Muscle layer of colon (tissue), 2 donors: ENCODE results near the gene TNIP2.

Experiments
- H3K27ac ChIP-seq: one replicate; pipeline ENCODE4 v1.7.0; 2013; ENCODE audit warnings: low read depth, mild to moderate bottlenecking, low read length, moderate library complexity
- H3K27me3 ChIP-seq, 2 donors: one replicate each; pipeline ENCODE4 v1.7.0; 2013; ENCODE audit warnings: low read length in 2 of 2, mild to moderate bottlenecking in 2 of 2; ENCODE audit not compliant: insufficient read depth in 2 of 2, control insufficient read depth in 1 of 2
- H3K36me3 ChIP-seq: one replicate; pipeline ENCODE4 v1.7.0; 2013; ENCODE audit warnings: mild to moderate bottlenecking, low read length; ENCODE audit not compliant: insufficient read depth
- H3K4me1 ChIP-seq: one replicate; pipeline ENCODE4 v1.7.0; 2013; ENCODE audit warnings: mild to moderate bottlenecking, low read length; ENCODE audit not compliant: insufficient read depth
- H3K4me3 ChIP-seq, 2 donors: one replicate each; pipeline ENCODE4 v1.7.0; 2013; ENCODE audit warnings: low read length in 2 of 2, low read depth in 1 of 2, mild to moderate bottlenecking in 1 of 2, moderate library complexity in 1 of 2
- H3K9ac ChIP-seq: one replicate; pipeline ENCODE4 v1.7.0; 2013; ENCODE audit warnings: low read length
- H3K9me3 ChIP-seq: one replicate; pipeline ENCODE4 v1.7.0; 2013; ENCODE audit warnings: mild to moderate bottlenecking, low read length
- donor health status: abdominal sarcoma.
- donor health status: Adenocarcinoma of cecum.

The TNIP2 gene

GRCh38 chr4:2791518-2792395, 35.6 kb upstream of the TNIP2 start:
- H3K9ac ChIP-seq, result no peak overlapping the region
- no peaks in the 10 kb centered on the region for H3K27me3 ChIP-seq
- H3K4me3 ChIP-seq, result no peak overlapping the region
- H3K27ac ChIP-seq, result no peak overlapping the region
- H3K36me3 ChIP-seq, result no peaks in the 10 kb centered on the region
- H3K9me3 ChIP-seq, result no peaks in the 10 kb centered on the region
- H3K4me1 ChIP-seq, result peaks cover 26% of the 10 kb centered on the region

GRCh38 chr4:2790583-2791517, 34.7 kb upstream of the TNIP2 start:
- peaks cover 18% of the 10 kb centered on the region for H3K4me1 ChIP-seq

GRCh38 chr4:2789793-2790582, 33.9 kb upstream of the TNIP2 start:
- H3K9me3 ChIP-seq, result no peaks in the 10 kb centered on the region
- no peaks in the 10 kb centered on the region for H3K36me3 ChIP-seq
- no peak overlapping the region for H3K27ac ChIP-seq
- H3K9ac ChIP-seq, result no peak overlapping the region
- peaks cover 15% of the 10 kb centered on the region for H3K4me1 ChIP-seq
- no peak overlapping the region for H3K4me3 ChIP-seq
- H3K27me3 ChIP-seq, result no peaks in the 10 kb centered on the region

More at GRCh38 chr4:2790583-2791517, 34.7 kb upstream of the TNIP2 start:
- Histone ChIP-seq H3K27me3 (no peaks in the 10 kb centered on the region), H3K9me3 (no peaks in the 10 kb centered on the region), H3K27ac (no peak overlapping the region), H3K4me3 (no peak overlapping the region), H3K36me3 (no peaks in the 10 kb centered on the region), H3K9ac (no peak overlapping the region)

- Histone ChIP-seq H3K4me1 (peaks cover 10% of the 10 kb centered on the region), H3K9me3 (no peaks in the 10 kb centered on the region), H3K9ac (no peak overlapping the region), H3K27me3 (no peaks in the 10 kb centered on the region), H3K4me3 (no peak overlapping the region), H3K27ac (no peak overlapping the region), H3K36me3 (no peaks in the 10 kb centered on the region)
Measured at GRCh38 chr4:2789351-2789750, 33.2 kb upstream of the TNIP2 start.

GRCh38 chr4:2788532-2789103, 32.5 kb upstream of the TNIP2 start:
- Histone ChIP-seq H3K36me3 (no peaks in the 10 kb centered on the region), H3K4me1 (peaks cover 2% of the 10 kb centered on the region), H3K9me3 (no peaks in the 10 kb centered on the region), H3K9ac (no peak overlapping the region), H3K27me3 (no peaks in the 10 kb centered on the region), H3K4me3 (no peak overlapping the region), H3K27ac (no peak overlapping the region)

GRCh38 chr4:2788101-2788500, 32.0 kb upstream of the TNIP2 start:
- no peaks in the 10 kb centered on the region for H3K4me1 ChIP-seq

GRCh38 chr4:2787230-2788100, 31.3 kb upstream of the TNIP2 start:
- no peak overlapping the region for H3K4me3 ChIP-seq
- H3K27ac ChIP-seq, result no peak overlapping the region
- no peaks in the 10 kb centered on the region for H3K36me3 ChIP-seq
- no peaks in the 10 kb centered on the region for H3K9me3 ChIP-seq
- no peak overlapping the region for H3K9ac ChIP-seq
- no peaks in the 10 kb centered on the region for H3K4me1 ChIP-seq
- H3K27me3 ChIP-seq, result no peaks in the 10 kb centered on the region

More at GRCh38 chr4:2788101-2788500, 32.0 kb upstream of the TNIP2 start:
- no peaks in the 10 kb centered on the region for H3K27me3 ChIP-seq
- H3K4me3 ChIP-seq, result no peak overlapping the region
- H3K9me3 ChIP-seq, result no peaks in the 10 kb centered on the region
- no peak overlapping the region for H3K9ac ChIP-seq
- H3K27ac ChIP-seq, result no peak overlapping the region
- H3K36me3 ChIP-seq, result no peaks in the 10 kb centered on the region

GRCh38 chr4:2786794-2787229, 30.7 kb upstream of the TNIP2 start:
- Histone ChIP-seq H3K4me3 (no peak overlapping the region), H3K36me3 (no peaks in the 10 kb centered on the region), H3K4me1 (no peaks in the 10 kb centered on the region), H3K27me3 (no peaks in the 10 kb centered on the region), H3K9me3 (no peaks in the 10 kb centered on the region), H3K27ac (no peak overlapping the region), H3K9ac (no peak overlapping the region)

- H3K9ac ChIP-seq, result no peak overlapping the region
- H3K9me3 ChIP-seq, result no peaks in the 10 kb centered on the region
- H3K4me3 ChIP-seq, result no peak overlapping the region
- no peaks in the 10 kb centered on the region for H3K4me1 ChIP-seq
- H3K27me3 ChIP-seq, result no peaks in the 10 kb centered on the region
- no peak overlapping the region for H3K27ac ChIP-seq
- no peaks in the 10 kb centered on the region for H3K36me3 ChIP-seq
Measured at GRCh38 chr4:2786152-2786671, 30.1 kb upstream of the TNIP2 start.

- no peaks in the 10 kb centered on the region for H3K9me3 ChIP-seq
- H3K4me3 ChIP-seq, result no peak overlapping the region
- H3K36me3 ChIP-seq, result no peaks in the 10 kb centered on the region
- no peak overlapping the region for H3K27ac ChIP-seq
- no peak overlapping the region for H3K9ac ChIP-seq
- H3K27me3 ChIP-seq, result no peaks in the 10 kb centered on the region
- H3K4me1 ChIP-seq, result no peaks in the 10 kb centered on the region
Measured at GRCh38 chr4:2785613-2786012, 29.5 kb upstream of the TNIP2 start.
